ENCODE measurements around the gene AMH. TPM values are rescaled to one million over a fixed set of nuclear protein-coding genes. Genes with fewer than 3 reads are reported as not detected.

Gene AMH
- total RNA-seq, 2 experiments from 2014 or later: 14.8 to 49.7 TPM

- peak overlapping the region; percentile 87 for H3K4me3 ChIP-seq (ENCODE audit: low read depth, low read length, poor library complexity, severe bottlenecking)
- H4K20me1 ChIP-seq (ENCODE audit: insufficient read depth, low read length): peaks cover 10% of the 10 kb centered on the region
- peaks cover 60% of the 10 kb centered on the region for H3K79me2 ChIP-seq (ENCODE audit: insufficient read depth, low read depth, low read length)
- H3K27ac ChIP-seq (ENCODE audit: low read depth, low read length, poor library complexity, severe bottlenecking): peak overlapping the region; percentile 93
- intact Hi-C loops (cut with micrococcal nuclease; ENCODE audit: unreplicated experiment): no loop called here
- peaks cover 51% of the 10 kb centered on the region for H3K36me3 ChIP-seq (ENCODE audit: insufficient read depth, low read length)
- peak overlapping the region; percentile 98 for H3K4me2 ChIP-seq (ENCODE audit: low read length)
- CTCF ChIA-PET (ENCODE audit: unreplicated experiment): no interaction called here
- no peaks in the 10 kb centered on the region for H3K9me2 ChIP-seq (ENCODE audit: insufficient read depth, low read length)
- BruUV-seq (replicated peaks): no TSS peak
- peaks cover 47% of the 10 kb centered on the region for H3K4me1 ChIP-seq (ENCODE audit: insufficient read depth, low read length, poor library complexity, severe bottlenecking)
- H3K9me3 ChIP-seq (ENCODE audit: low read length): no peaks in the 10 kb centered on the region
- no peak overlapping the region for H2AFZ ChIP-seq (ENCODE audit: low read length)
- peak; percentile 48 for DNase-seq (ENCODE audit: low spot score)
- TF ChIP-seq EZH2phosphoT487 (IDR thresholded peaks at IDR 0.05; ENCODE audit: borderline replicate concordance, low read depth, low read length) (no peak), CTCF (conservative IDR thresholded peaks at IDR 0.05; ENCODE audit: low read length) (no peak)
- POLR2A ChIA-PET: interaction anchor here (2.7 kb wide), 1 partner anchor 10 kb away, joined by 11 read pairs; no protein-coding TSS in a partner anchor
Observed at GRCh38 chr19:2270157-2270422, 21.0 kb downstream of the AMH start.

DNA sequence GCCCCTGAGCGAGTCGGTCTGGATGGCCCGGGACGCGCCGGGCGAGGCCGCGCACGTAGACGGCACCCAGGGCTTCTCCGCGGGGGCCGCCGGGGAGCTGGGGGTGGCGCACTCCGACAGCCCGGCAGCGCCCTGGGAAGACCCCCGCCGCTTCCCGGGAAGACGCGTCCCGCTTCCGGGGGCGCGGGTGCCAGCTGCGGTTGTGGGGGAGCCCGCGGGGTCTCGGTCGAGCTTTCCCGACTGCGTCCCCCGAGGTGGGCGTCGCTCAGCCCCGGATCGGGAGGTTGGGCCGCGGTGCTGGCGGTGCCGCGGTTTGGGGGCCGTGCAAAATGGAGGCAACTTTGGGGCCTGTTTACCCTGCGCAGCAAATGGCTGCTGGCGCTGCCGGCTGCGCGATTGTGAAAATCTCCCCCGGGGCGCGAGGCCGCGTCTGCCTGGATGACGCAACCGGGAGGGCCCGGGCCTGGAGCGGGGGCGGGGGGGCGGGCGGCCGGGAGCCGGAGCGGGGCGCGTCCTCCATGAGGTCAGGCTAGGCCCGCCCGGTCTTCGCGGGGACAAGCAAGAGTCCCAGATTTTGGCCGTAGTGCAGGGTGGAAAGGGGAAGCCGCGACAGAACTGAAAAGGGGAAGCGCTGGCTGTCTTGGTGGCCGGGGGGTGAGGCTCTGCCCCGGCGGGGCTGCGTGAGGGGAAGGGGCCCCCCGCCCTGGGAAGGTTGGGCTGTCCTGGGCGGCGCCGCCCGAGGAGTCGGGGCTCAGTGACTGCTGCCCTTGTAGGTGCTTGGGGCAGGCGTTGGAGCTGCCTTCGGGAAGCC, 21.5 kb downstream of the AMH start:
- intact Hi-C loops (cut with micrococcal nuclease; ENCODE audit: unreplicated experiment): no loop called here
- no peak overlapping the region for H2AFZ ChIP-seq (ENCODE audit: low read length)
- H3K79me2 ChIP-seq (ENCODE audit: insufficient read depth, low read depth, low read length): peaks cover 60% of the 10 kb centered on the region
- peaks cover 47% of the 10 kb centered on the region for H3K4me1 ChIP-seq (ENCODE audit: insufficient read depth, low read length, poor library complexity, severe bottlenecking)
- H4K20me1 ChIP-seq (ENCODE audit: insufficient read depth, low read length): peaks cover 10% of the 10 kb centered on the region
- H3K9me2 ChIP-seq (ENCODE audit: insufficient read depth, low read length): no peaks in the 10 kb centered on the region
- TF ChIP-seq CTCF (conservative IDR thresholded peaks at IDR 0.05; ENCODE audit: low read length): no peak
- no peak for TF ChIP-seq EZH2phosphoT487 (IDR thresholded peaks at IDR 0.05; ENCODE audit: borderline replicate concordance, low read depth, low read length)
- peaks cover 56% of the 10 kb centered on the region for H3K36me3 ChIP-seq (ENCODE audit: insufficient read depth, low read length)
- no TSS peak for BruUV-seq (replicated peaks)
- no peaks in the 10 kb centered on the region for H3K9me3 ChIP-seq (ENCODE audit: low read length)
- H3K27ac ChIP-seq (ENCODE audit: low read depth, low read length, poor library complexity, severe bottlenecking): peak overlapping the region; percentile 93
- peak overlapping the region; percentile 87 for H3K4me3 ChIP-seq (ENCODE audit: low read depth, low read length, poor library complexity, severe bottlenecking)
- POLR2A ChIA-PET: interaction anchor here (1.6 to 2.7 kb wide), 2 partner anchors 11 to 13 kb away, joined by 5 to 11 read pairs; no protein-coding TSS in a partner anchor
- peak; percentile 82 for DNase-seq (ENCODE audit: low spot score)
- H3K4me2 ChIP-seq (ENCODE audit: low read length): peak overlapping the region; percentile 98
- CTCF ChIA-PET (ENCODE audit: unreplicated experiment): no interaction called here
